ENCODE measurements around the gene LYRM4.

The LYRM4 gene

GRCh38 chr6:5059036-5059896 lies 201.5 kb downstream of the LYRM4 start:
- in situ Hi-C loops (cut with HindIII; ENCODE audit: low sequenced_read_pairs) = no loop called here

More at GRCh38 chr6:5059036-5059896, 201.5 kb downstream of the LYRM4 start:
- no peak overlapping the region for H3K4me3 ChIP-seq (ENCODE audit: low read depth, low read length)
- no peak for TF ChIP-seq CTCF (IDR thresholded peaks at IDR 0.05; ENCODE audit: low read depth, low read length, missing control alignments)
- DNase-seq (ENCODE audit: low read depth) = no peak
